CD4-positive, alpha-beta T cell treated with Interleukin-1 beta for 1 hour (primary cell): ENCODE measurements around the gene WDR86.

Experiments
- DNase-seq, 2 donors: peaks; one replicate each; pipeline ENCODE4 v3.0.0-alpha.2; 2020 to 2022

Gene WDR86

GRCh38 chr7:151409667-151410404 is at the start of gene WDR86:
WDR86 (minus strand) TSS chr7:151410038; CDS start chr7:151409589, 449 bp downstream.
- peak; percentile 21 to 34 for DNase-seq

GRCh38 chr7:151457534-151457933 is 47.7 kb upstream of the WDR86 start:
- DNase-seq: no peak

- DNase-seq: no peak
These were observed 46.9 kb upstream of the WDR86 start for GRCh38 chr7:151456782-151457181.

GRCh38 chr7:151456276-151456675 is 46.4 kb upstream of the WDR86 start:
- DNase-seq: no peak

- DNase-seq: no peak
These were observed 45.9 kb upstream of the WDR86 start for GRCh38 chr7:151455690-151456089.

- no peak for DNase-seq
These were observed 45.2 kb upstream of the WDR86 start for GRCh38 chr7:151454932-151455530.

- DNase-seq: no peak
These were observed 44.5 kb upstream of the WDR86 start for GRCh38 chr7:151454305-151454704.

- no peak for DNase-seq
These were observed 43.5 kb upstream of the WDR86 start for GRCh38 chr7:151453326-151453791.

- DNase-seq: no peak
These were observed 43.0 kb upstream of the WDR86 start for GRCh38 chr7:151452680-151453325.

- DNase-seq: no peak
These were observed 42.1 kb upstream of the WDR86 start for GRCh38 chr7:151451626-151452571.

GRCh38 chr7:151451156-151451555 is 41.3 kb upstream of the WDR86 start:
- no peak for DNase-seq

GRCh38 chr7:151449990-151450389 is 40.2 kb upstream of the WDR86 start:
- DNase-seq: no peak

GRCh38 chr7:151448261-151449252 is 38.7 kb upstream of the WDR86 start:
- peak; percentile 71 to 79 for DNase-seq

- no peak for DNase-seq
These were observed 38.0 kb upstream of the WDR86 start for GRCh38 chr7:151447901-151448260.

- DNase-seq: no peak
These were observed 37.5 kb upstream of the WDR86 start for GRCh38 chr7:151447312-151447711.

GRCh38 chr7:151446412-151446811 is 36.6 kb upstream of the WDR86 start:
- no peak for DNase-seq

GRCh38 chr7:151444632-151445031 is 34.8 kb upstream of the WDR86 start:
- no peak for DNase-seq

- DNase-seq: no peak
These were observed 33.1 kb upstream of the WDR86 start for GRCh38 chr7:151442776-151443496.

GRCh38 chr7:151440799-151441445 is 31.1 kb upstream of the WDR86 start:
- no peak for DNase-seq
